Upper lobe of left lung (tissue), 6 donors: ENCODE results near the gene NCF4. TPM values are rescaled to one million over a fixed set of nuclear protein-coding genes. Genes with fewer than 3 reads are reported as not detected.

Experiments used
- ATAC-seq, 2 donors: fragments of 200-7000 bp; cut with Tn5 transposase; one replicate each; pipeline ENCODE4 v1.9.1; 2022; ENCODE audit warnings: mild to moderate bottlenecking in 2 of 2, moderate library complexity in 2 of 2; ENCODE audit not compliant: low FRiP score in 2 of 2
- DNase-seq, 2 donors: peaks; one replicate each; pipeline ENCODE4 v3.0.0-alpha.2; 2019 to 2020
- H3K27ac ChIP-seq, 4 donors: fragments of 200-600 bp; sonication (generic); one replicate each; pipeline ENCODE4 v1.5.1; 2016 to 2019
- H3K27me3 ChIP-seq, 4 donors: fragments of 200-600 bp; sonication (generic); one replicate each; pipeline ENCODE4 v1.5.1; 2017 to 2019
- H3K36me3 ChIP-seq, 4 donors: fragments of 200-600 bp; sonication (generic); one replicate each; pipeline ENCODE4 v1.5.1; 2016 to 2019
- H3K4me1 ChIP-seq, 4 donors: fragments of 200-600 bp; sonication (generic); one replicate each; pipeline ENCODE4 v1.5.1; 2018 to 2019
- H3K4me3 ChIP-seq, 4 donors: fragments of 200-600 bp; sonication (generic); one replicate each; pipeline ENCODE4 v1.5.1; 2017 to 2019; ENCODE audit warnings: mild to moderate bottlenecking in 2 of 4, moderate library complexity in 1 of 4
- H3K9me3 ChIP-seq, 4 donors: fragments of 200-600 bp; sonication (generic); one replicate each; pipeline ENCODE4 v1.5.1; 2018 to 2019
- CTCF ChIP-seq, 6 experiments: fragments of 450-650 bp in 4 of 6; fragments of 200-600 bp in 2 of 6; sonication (generic) in 2 of 6; IDR thresholded peaks; one replicate each; pipeline ENCODE4 v1.5.1; 2016 to 2019; ENCODE audit warnings: antibody characterized with exemption in 6 of 6
- EP300 ChIP-seq, 4 donors: sonication (generic); formaldehyde crosslinking; IDR thresholded peaks; one replicate each; pipeline ENCODE4 v1.5.1; 2017; ENCODE audit warnings: antibody characterized with exemption in 4 of 4, control low read depth in 2 of 4
- POLR2A ChIP-seq, 4 donors: fragments of 450-650 bp; IDR thresholded peaks; one replicate each; pipeline ENCODE4 v1.5.1; 2016 to 2017; ENCODE audit warnings: antibody characterized with exemption in 4 of 4, mild to moderate bottlenecking in 2 of 4
- POLR2AphosphoS5 ChIP-seq, 2 donors: sonication (generic); formaldehyde crosslinking; IDR thresholded peaks; one replicate each; pipeline ENCODE4 v1.5.1; 2017; ENCODE audit warnings: antibody characterized with exemption in 2 of 2
- WGBS, 2 donors: methylation state at CpG; one replicate each; pipeline ENCODE4 v1.1.5; 2017 to 2018; 5-methylcytosine and 5-hydroxymethylcytosine counted together
- total RNA-seq, 6 donors: library from RNA; depleted of rRNA in 4 of 6; stranded (reverse); fragments of >200 nt in 4 of 6; gene quantifications; one replicate each; pipeline versions ENCODE4 v1.1.0 to v1.2.1, GENCODE V29; 2016 to 2021
- donor health status: DM: no; HTN: no; CAD: no; lungs with moderate emphysema.
- donor health status: DM: no; HTN: yes; CAD: no; lungs with severe emphysema.

NCF4 gene
- total RNA-seq, 6 donors from 2014 or later, result 28.2 to 72.5 (median 54.3) TPM

DNA sequence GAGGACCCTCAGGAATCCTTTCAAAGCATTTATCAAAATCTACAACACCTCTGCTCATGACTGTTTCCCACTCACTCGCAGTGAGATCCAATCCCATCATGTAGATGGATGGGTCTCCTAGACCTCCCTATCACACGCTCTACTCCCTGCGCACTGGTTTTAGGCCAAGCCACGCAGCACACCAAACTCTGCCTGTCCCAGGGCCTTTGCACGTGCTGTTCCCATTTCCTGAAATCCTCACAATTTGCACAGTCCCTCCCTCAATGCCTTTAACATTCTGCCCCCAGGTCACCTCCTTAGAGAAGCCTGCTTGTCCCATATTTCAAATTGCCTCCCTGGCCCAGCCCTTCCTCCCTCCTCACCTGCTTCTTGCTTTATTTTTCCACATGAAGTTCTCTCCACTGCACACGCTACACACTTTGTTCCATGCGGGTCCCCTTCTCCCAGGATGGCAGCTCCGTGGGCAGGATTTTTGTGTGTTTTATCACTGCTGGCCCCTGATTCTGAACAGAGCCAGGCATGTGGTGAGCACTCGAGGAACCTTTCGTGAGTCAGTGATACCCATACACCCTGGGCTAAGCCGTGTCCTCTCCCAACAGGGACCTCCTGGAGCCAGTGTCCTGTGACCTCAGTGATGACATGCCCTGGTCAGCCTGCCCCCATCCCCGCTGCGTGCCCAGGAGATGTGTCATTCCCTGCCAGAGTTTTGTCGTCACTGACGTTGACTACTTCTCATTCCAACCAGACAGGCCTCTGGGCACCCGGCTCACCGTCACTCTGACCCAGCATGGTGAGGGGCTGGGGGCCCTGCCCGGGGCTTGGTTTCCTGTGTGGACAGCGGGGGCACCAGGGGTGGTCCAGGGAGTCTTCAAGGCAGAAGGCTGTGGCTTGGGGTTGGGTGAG is 64.8 kb downstream of the NCF4 start:
- H3K36me3 ChIP-seq, result peaks cover 0 to 37% (median 9%) of the 10 kb centered on the region in 4 donors
- H3K4me3 ChIP-seq, result no peak overlapping the region
- no peak for ATAC-seq
- no peak for TF ChIP-seq EP300 (IDR thresholded peaks at IDR 0.05)
- TF ChIP-seq POLR2AphosphoS5 (IDR thresholded peaks at IDR 0.05), result no peak
- no peaks in the 10 kb centered on the region for H3K27me3 ChIP-seq
- 90 to 91% methylated on average over 16 to 19 of the region's 19 CpGs for WGBS, 2 donors
- peaks cover 4 to 15% (median 13%) of the 10 kb centered on the region in 4 donors for H3K4me1 ChIP-seq
- no peak overlapping the region for H3K27ac ChIP-seq
- peak in 1 of 2 donors; percentile 68 for DNase-seq
- no peaks in the 10 kb centered on the region for H3K9me3 ChIP-seq

DNA sequence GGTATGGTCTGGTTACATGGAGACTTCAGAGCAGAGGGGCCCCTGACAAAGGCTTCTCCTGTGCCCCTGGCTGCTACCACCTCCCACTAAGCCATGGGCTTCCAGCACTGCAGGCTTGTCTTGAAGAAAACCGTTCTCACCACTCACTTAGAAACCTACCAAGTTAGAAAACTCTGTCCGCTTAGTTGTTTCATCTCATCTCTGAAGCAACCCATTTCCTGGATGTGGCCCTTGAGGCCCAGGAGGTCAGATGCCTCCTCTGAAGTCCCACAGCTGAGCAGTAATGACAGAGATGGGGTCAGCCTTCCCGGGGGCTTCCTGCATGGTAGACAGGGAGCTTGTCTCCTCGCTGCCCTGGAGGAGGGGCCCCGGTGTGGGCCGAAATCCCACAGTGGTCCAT is 65.5 kb downstream of the NCF4 start:
- 83 to 86% methylated on average over 6 of the region's 6 CpGs for WGBS, 2 donors

DNA sequence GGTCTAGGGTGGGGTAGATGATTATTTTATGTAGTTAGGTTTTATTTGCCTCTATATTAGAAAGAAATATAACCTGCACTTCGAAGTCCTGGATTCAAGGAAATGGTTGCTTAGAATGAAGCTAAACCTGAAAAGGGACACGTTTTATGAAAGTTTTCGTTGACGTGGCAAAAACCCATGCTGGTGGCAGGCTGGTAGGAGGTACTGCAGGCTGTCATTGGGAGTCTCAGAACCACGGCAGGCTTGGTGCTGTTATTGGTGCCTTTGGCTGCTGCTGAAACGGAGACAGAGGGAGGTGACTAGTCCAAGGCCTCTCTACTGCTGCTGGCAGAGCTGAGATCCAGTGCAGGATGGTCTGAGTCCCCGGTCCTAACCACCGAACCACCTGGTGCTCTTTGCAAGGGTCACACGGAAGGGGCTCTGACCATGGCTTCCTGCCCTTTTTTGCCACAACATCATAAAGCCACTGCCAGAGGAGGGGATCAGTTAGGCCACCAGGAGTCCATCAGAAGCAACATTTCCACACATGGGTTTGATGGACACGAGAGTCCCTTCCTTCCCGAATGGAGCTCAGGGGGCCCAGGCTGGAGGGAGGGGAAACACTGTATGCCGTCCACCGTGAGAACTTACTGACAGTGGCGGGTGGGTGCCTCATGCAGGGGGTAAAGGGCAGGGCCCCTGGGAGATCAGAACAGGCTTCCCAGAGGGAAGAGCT is 66.1 kb downstream of the NCF4 start:
- H3K27ac ChIP-seq, result no peak overlapping the region
- 80 to 84% methylated on average over 14 of the region's 14 CpGs for WGBS, 2 donors
- DNase-seq, result no peak
- peaks cover 0 to 38% (median 9%) of the 10 kb centered on the region in 4 donors for H3K36me3 ChIP-seq
- H3K4me1 ChIP-seq, result peaks cover under 1 to 12% (median 10%) of the 10 kb centered on the region in 4 donors
- no peaks in the 10 kb centered on the region for H3K9me3 ChIP-seq
- H3K4me3 ChIP-seq, result no peak overlapping the region
- H3K27me3 ChIP-seq, result no peaks in the 10 kb centered on the region
- no peak for ATAC-seq
- TF ChIP-seq POLR2A (IDR thresholded peaks at IDR 0.05) (no peak), EP300 (IDR thresholded peaks at IDR 0.05) (no peak), POLR2AphosphoS5 (IDR thresholded peaks at IDR 0.05) (no peak), CTCF (IDR thresholded peaks at IDR 0.05) (no peak)

More for the DNA sequence above, 65.5 kb downstream of the NCF4 start:
- H3K9me3 ChIP-seq, result no peaks in the 10 kb centered on the region
- H3K27me3 ChIP-seq, result no peaks in the 10 kb centered on the region
- H3K4me3 ChIP-seq, result no peak overlapping the region
- H3K36me3 ChIP-seq, result peaks cover 0 to 38% (median 9%) of the 10 kb centered on the region in 4 donors
- no peak for ATAC-seq
- no peak for DNase-seq
- TF ChIP-seq POLR2AphosphoS5 (IDR thresholded peaks at IDR 0.05) (no peak), EP300 (IDR thresholded peaks at IDR 0.05) (no peak), POLR2A (IDR thresholded peaks at IDR 0.05) (no peak), CTCF (IDR thresholded peaks at IDR 0.05) (no peak)
- no peak overlapping the region for H3K27ac ChIP-seq
- H3K4me1 ChIP-seq, result peaks cover 4 to 15% (median 13%) of the 10 kb centered on the region in 4 donors

Other genes starting within 250 kb of the NCF4 start
- gene CACNG2, start 157.3 kb upstream of the NCF4 start, total RNA-seq, result not detected
- gene IFT27, start 84.9 kb upstream of the NCF4 start, total RNA-seq, result 10 to 100 TPM; 12.6 to 43.0 (median 27.4) TPM
- 1 to 10 TPM in 3 of 6 donors, not detected in 3; 1.5 to 3.3 (median 1.8) TPM for gene PVALB, start 44.0 kb upstream of the NCF4 start, total RNA-seq
- gene CSF2RB, start 52.6 kb downstream of the NCF4 start, total RNA-seq, result 10 to 100 TPM in 5 of 6 donors, 1 to 10 TPM in 1; 8.2 to 43.0 (median 24.2) TPM
- gene TST, start 158.4 kb downstream of the NCF4 start, total RNA-seq, result 10 to 100 TPM; 43.0 to 78.1 (median 70.2) TPM
- gene MPST, start 158.7 kb downstream of the NCF4 start, total RNA-seq, result 100 to 1,000 TPM in 5 of 6 donors, 10 to 100 TPM in 1; 80.8 to 183 (median 135) TPM
- gene KCTD17, start 190.7 kb downstream of the NCF4 start, total RNA-seq, result 10 to 100 TPM in 5 of 6 donors, 1 to 10 TPM in 1; 9.0 to 30.4 (median 23.2) TPM
- 1 to 10 TPM in 5 of 6 donors, under 1 TPM in 1; 0.47 to 8.2 (median 2.0) TPM for gene TMPRSS6, start 248.7 kb downstream of the NCF4 start, total RNA-seq